ENCODE measurements around the gene RCN1.
"Not testable (repeated sequence)": the region's sequence is repeated elsewhere in the genome, so short reads cannot be mapped to it uniquely, and the experiment has no call there.

The RCN1 gene

DNA sequence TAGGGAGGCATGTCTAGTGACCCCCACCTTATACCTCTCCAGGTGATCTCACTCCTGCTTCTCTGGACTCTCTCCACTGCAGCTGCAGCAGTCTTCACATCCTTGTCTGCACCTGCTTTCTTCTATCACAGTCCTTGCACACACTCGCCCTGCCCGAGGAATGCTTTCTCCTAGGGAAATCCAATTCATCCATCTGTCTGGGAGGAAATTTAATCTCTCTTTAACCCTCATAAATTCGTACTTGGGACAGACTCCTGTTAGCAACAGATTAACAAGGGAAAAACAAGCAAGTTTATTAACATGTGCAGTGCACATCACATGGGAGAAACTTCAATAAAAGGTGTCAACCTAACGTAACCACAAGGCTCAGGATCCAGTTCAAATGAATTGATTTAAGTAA is 11.3 kb upstream of the RCN1 start:
- no peak for DNase-seq (ENCODE audit: low spot score)

DNA sequence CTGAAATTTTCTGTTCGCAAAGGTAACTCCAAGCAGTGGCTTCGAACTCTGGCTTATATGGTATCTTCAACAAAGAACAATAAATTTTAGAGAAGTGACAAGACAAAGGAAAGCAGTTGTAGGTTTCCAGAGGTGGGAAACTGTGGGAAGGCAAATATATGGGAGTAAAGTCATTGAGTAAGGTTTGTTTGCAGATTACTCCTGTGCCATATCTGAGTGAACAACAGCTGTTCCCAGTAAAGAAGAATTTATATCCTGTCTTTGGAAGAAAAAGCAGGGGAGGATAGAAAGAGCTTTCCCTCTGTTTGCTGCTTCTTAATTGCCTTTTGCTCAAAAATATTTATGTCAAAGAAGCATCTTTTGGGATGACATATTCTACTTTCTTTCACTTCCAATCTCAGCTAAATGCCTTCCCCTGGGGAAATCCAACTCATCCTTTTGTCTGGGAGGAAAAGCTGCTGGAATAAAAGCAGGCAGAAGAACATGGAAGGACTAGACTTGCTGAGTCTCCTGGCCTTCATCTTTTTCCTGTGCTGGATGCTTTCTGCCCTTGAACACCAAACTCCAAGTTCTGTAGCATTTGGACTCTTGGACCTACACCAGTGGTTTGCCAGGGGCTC is 10.4 kb upstream of the RCN1 start:
- DNase-seq (ENCODE audit: low spot score): no peak

DNA sequence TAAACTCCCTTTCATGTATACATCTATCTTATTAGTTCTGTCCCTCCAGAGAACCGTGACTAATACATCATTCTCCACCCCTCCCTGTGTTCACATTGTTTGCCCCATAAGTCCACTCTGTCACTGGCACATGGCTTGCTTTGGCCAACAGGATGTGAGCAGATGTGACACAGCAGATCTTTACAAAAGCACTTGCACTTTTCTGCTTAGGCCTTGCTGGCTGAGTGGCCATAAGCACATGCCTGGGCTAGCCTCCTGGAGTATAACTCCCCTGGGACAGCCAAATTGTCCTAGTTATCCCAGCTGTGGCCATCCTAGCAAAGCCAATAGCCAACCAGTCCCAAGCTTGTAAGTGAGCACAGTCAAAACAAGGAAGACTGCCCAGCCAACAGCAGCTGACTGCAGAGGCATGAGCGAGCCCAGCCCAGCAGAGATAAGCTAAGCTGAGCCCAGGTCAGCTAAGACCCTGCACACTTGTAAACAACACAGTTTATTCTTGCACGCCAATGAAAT is 9.7 kb upstream of the RCN1 start:
- DNase-seq (ENCODE audit: low spot score): no peak

DNA sequence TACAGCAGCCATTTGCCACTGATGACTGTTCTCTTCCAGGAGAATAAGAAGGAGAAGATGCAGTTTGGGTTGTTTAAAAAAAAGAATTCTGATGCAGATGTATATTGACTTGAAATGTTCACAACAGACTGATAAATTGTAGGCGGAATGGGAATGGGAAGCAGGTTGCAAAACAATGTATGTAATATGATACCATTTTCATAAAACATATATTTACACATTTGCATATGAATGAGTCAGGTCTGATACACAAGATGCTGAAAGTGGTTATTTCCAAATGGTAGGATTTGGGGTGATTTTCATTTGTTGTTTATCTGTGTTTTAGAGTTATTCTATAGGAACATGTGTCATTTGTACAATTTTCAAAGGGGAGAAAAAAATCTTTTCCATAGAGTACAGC is 9.0 kb upstream of the RCN1 start:
- DNase-seq (ENCODE audit: low spot score): no peak

DNA sequence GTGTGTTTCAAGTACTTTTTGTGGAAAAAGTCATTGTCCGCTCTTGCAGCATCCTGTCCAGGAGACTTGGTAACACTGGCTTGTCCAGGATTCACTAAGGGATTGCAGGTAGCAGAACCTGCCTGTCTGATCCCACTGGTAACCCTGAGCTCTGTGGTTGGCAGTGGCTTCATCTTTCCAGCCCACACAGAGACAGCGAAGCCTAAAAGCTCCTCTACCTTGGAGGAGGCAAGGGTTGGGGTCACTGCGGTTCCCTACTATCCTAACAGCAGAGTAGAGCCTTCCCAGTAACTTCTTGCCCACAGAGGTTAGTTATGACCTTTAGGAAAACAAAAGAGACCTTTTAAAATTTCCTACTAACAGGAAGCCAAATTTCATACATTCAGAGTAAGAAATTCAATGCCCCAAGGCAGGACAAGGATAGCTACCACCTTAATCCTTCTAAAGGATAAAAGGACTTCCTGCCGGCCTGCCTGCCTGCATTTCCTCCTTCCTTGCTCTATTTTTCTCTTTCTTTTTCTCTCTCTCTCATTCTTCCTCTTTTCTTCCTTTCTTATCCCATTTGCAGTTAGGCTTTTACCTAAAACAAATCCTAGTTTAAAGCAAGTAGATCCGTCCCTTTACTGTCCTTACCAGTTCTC is 8.4 kb upstream of the RCN1 start:
- no peak for DNase-seq (ENCODE audit: low spot score)

DNA sequence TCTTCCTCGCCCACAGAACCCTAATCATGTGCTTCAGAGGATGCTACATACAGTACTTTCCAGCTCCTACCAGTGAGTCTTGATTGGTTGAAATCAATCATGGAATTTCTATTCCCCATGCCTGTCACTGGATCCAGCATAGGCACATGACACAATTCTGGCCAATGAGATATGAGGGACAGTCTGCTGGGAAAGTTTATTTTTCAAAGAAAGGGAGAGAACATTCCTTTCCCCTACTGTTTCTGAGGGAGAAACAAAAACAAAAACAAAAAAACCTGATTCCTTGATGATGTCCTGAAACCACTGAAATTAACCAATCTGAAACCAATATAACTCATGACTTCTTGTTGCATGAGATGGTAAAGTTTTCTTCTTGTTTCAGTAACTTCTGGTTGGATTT is 3.3 kb upstream of the RCN1 start:
- no peak for DNase-seq (ENCODE audit: low spot score)

DNA sequence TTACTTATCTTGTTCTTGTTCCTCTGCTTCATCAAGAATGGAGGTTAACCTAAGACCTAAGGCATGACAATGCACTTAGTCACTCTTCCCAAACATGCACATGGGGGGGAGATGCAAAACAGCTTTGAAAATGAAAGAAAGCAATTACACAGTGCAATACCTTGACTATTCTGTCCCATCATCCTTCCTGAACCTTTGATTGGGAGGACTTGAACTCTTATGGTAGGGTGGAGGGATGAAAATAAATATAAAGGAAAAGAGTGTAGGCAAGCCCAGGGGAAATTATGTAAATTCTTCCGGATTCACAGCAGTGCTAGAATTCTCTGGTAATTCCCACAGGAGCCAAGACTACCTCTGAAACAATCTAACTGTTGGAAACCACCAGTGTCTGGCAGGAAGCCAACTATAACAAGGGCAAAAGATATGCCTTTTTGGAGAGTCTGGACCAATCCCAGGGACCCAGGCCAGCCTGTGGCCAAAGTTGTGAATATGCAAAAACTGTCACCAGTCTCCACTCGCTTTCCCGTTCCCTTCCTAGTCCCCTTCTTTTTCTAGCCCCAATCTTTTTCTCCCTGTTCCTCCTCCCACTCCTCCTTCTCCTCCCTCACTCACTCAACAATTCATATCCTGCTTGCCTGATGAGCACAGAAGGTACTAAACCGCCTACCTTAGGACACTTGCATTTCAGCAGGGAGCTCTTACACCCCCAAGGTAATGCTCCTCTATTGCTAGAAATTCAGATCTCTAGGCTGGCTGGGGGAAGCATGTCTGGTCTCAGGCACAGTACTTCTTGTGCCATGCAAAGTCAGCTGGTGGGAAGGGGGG is 2.5 kb upstream of the RCN1 start:
- peak; percentile 48 for DNase-seq (ENCODE audit: low spot score)

DNA sequence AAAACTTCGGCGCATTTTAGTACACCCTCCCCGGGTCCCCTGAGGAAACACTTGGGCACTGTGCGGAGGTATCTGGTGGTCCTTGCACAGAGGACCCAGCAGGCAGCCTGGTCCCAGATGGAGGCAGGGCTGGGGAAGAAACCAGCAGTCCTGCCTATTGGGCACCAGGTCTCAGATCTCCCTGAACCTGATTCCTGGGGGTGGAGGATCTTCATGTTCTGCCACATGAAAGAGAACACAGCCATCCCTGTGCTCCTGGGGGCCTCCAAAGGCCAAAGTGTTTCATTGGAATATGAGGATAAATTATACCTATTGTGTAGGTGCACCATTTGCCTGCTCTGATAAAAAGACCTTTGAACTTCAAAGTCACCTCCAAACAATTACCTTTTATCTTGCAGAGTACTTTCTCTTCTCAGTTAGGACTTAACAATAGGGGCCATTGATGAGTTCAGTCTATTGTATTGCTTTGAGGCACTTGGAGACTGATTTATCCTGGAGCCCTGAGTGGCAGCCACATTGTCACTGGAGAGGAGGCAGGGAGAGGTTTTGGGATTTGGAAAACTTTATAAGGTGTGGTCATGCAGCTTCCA is 1.8 kb downstream of the RCN1 start:
- DNase-seq (ENCODE audit: low spot score): no peak

DNA sequence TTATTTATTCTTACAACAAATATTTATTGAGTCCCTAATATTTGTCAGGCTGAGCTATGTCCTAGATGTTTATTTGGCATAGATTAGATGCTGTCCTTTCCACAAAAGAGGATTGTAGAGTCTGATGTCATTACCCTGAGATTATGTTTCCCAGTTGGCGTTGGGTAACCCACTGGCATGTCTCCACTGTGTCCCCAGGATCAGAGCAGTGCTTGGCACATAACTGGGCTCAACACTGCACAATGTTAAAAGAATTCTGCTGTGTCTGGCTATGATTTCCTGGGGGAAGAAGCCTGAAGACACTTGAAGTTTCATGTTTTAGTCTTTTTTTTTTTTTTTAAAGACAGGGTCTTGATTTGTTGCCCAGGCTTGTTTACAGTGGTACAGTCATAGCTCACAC is 4.0 kb downstream of the RCN1 start:
- DNase-seq (ENCODE audit: low spot score): peak; percentile 49

DNA sequence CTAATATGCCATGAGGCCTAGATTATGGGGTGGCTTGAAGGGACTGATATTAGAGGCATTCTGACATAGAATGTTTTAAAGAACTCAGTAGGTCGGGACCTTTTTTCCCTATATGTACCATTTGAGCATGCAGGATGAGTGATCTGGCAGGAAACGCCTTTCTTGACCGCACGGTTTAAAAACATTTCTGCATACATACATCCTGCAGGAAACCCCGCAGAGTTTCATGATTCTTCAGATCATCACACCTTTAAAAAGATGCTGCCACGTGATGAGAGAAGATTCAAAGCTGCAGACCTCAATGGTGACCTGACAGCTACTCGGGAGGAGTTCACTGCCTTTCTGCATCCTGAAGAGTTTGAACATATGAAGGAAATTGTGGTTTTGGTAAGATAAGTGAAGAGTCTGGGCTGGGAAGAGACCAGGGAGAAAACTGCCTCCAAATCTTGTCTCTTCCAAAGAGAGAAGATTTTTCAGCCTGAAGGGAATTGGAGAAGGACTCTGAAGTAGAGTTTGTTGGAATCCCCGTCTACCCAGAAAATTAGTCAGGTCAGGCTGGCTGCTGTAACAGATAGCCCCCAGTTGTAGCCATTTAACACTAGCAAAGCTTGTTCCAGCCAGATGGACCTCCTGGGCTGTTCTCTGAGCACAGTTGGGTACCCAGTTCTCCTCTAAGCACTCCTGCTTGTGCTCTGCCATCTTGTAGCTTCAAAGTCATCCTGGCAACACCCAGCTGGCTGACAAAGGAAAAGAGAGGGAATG is 7.4 kb downstream of the RCN1 start:
- DNase-seq (ENCODE audit: low spot score): no peak

DNA sequence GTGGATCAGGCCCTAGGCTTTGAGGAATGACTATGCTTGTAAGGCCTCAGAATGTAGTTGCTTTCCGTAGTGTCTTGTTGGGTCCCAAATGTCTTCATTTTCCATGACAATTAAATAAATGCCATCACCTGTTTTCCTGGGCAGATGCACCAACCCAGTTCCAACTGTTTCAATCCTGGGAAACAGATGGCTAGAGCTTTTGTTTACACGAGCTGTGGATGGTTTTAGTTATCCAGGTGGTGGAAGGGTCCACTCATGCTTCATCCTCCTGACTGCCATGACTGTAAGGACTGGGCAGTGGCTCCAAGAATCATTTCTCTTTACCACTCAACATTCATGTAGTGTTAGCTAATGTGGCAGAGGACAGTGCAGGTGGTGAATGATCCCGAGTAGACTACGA is 8.6 kb downstream of the RCN1 start:
- DNase-seq (ENCODE audit: low spot score): peak; percentile 93

DNA sequence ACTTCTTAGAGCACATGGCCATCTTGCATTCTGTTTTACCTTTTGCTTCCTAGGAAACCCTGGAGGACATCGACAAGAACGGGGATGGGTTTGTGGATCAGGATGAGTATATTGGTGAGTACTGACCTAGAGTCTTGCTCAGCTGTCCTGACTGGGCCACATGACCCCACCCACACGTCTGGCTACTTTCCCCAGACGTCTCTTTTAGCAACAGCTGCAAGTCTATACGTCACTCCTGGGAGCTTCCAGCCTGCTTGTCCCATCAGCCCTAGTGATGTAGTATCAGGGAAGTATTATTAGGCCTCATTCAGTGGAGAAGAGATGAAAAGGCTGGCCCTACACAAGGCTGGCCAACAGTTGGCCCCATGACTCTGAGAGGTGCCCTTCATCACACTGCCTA is 9.6 kb downstream of the RCN1 start:
- no peak for DNase-seq (ENCODE audit: low spot score)

DNA sequence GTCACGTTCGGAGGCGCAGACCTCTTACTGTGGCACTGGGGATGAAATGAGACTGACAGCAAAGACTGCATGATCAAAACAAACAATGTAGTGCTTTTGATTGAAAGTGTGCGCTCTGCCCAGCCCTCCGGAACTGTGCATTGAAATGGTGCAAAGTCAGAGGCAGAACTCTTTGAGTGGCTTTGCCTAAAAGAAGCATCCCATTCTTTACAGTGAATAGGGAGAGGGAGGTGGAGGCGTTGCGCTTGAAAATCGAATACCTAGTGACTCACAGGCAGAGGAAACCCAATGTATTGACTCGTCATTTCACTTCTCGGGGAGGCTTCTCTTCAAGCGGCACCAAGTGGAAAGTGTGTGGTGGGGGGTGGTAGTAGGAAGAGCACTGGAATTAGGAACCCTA is 10.9 kb downstream of the RCN1 start:
- DNase-seq (ENCODE audit: low spot score): no peak

DNA sequence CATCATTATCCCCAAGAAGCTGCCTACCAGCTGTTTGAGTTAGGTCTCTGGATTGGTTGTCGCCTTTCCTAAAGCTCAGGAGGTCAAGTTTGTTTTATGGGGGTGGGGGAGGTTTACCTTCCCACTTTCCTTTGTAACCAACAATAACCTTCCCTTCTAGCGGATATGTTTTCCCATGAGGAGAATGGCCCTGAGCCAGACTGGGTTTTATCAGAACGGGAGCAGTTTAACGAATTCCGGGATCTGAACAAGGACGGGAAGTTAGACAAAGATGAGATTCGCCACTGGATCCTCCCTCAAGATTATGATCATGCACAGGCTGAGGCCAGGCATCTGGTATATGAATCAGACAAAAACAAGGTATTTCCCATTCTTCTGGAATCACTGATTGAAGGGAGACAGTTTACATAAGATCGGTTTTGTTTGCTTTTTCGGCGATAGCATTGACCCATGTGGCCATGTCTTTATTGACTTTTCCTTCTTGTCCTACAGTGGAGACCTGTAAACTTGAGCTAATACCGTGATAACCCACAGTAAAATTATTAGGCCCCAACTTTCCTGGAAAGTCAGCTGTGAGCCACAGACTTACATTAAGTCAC is 12.3 kb downstream of the RCN1 start:
- DNase-seq (ENCODE audit: low spot score): not testable (repeated sequence)

DNA sequence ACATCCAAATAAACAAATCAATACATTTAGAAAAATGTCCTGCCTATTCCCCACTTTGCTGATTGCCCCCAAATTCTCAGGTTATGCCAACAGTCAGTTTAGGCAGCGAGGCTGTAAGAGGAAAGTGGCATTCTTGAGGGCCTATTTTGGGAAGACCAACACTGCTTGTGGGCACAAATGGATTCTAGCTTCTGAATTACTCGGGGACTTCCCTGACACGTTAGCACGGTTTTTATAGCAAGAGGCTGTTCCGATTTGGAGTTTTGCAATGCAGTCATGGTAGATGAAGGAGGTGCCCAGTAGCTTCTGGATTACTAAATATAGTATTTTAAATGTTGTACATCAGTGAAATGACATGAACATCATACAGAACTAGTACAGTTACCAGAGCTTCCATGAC is 13.1 kb downstream of the RCN1 start:
- DNase-seq (ENCODE audit: low spot score): no peak

DNA sequence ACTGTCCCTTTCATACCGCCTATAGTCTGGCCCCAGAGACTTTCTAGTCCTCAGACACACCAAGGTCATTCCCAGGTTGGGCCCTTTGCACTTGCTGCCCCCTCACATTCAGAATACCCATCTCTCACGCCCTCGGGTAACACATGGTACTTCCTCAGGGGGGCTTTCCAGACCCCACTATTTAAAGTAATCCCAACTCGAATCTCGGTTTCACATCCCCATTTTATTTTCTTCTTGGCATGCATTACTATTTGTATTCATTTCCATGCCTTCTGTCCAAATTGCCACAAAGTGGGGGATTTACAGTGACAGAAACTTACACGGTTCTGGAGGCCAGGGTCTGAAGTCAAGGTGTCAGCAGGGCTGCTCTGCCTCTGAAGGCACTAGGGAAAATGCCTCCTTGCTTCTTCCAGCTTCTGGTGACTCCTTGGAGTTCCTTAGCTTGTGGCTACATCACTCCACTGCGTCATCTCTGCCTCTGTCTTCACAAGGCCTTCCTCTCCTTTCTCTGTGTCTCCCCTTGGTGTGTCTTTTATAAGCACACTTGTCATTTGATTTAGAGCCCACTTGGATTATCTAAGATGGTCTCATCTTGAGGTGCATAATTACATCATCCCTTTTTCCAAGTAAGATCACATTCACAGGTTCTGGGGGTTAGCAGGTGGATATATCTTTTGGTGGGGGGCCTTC is 15.1 kb downstream of the RCN1 start:
- no peak for DNase-seq (ENCODE audit: low spot score)

DNA sequence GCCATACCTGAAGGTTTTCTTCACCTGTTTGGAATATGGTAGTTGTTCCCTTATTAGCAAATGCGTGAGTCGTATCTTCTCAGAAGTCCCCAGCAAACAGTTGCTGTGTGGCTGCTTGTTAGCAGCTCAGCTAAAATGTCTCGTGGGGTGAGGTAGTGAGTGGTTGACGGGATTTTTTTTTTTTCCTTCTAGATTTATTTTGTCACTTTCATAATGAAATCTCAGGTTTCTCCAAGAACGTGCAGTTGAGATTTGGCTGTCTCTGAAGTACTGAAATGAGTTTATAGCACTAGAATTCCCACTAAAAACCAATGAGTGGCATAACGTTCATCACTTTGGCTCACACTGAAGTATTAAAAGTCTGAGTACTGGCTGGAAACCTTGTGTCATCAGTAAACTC is 16.8 kb downstream of the RCN1 start:
- DNase-seq (ENCODE audit: low spot score): no peak

DNA sequence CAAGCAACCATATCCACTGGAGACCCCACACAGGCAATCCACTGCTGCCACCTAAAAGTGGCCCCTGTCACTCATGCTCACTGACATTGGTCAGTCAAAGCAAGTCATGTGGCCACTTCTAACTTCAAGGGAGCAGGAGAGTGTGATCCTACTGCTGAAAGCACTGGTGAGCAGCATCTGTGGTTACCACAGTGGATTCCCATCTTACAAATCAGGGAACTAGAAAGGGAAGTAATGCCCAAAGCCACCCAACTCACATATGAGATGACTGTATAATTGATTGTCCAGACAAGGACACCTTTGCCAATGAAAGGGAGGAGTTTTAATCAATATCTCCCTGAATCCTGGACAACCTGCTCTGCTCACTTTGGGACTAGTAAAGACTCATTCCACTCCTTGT is 17.7 kb downstream of the RCN1 start:
- DNase-seq (ENCODE audit: low spot score): no peak

DNA sequence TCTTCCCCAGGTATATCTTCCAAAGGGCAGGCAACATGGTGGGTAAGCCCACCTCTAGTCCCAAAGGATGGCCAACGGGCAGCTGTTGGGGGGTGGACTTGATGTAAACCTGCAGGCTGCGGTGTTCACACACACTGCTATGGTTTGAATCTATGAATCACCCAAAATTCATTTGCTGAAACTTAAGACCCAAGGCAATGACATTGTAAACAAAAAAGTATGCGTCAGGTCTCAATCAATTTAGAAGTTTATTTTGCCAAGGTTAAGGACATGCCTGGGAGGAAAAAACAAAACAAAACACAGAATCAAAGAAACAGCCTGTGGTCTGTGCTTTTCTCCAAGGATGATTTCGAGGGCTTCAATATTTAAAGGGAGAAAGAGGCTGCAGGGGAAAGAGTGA is 18.3 kb downstream of the RCN1 start:
- DNase-seq (ENCODE audit: low spot score): no peak

DNA sequence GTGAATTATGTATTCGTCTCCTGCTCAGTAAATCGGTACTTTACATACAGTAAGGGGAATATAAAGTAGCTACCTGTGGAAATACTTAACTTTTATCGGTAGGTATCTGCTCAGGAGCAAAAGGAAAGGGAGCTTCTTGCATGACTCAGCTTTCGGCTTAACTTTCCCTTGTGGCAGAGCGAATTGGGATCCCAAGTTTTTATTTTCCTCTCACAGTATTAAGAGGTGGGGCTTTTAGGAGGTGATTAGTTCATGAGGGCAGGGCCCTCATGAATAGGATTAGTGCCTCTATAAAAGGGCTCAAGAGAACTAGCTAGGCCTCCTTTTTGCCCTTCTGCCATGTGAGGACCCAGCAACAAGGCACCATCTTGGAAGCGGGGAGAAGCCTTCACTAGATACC is 18.7 kb downstream of the RCN1 start:
- no peak for DNase-seq (ENCODE audit: low spot score)

DNA sequence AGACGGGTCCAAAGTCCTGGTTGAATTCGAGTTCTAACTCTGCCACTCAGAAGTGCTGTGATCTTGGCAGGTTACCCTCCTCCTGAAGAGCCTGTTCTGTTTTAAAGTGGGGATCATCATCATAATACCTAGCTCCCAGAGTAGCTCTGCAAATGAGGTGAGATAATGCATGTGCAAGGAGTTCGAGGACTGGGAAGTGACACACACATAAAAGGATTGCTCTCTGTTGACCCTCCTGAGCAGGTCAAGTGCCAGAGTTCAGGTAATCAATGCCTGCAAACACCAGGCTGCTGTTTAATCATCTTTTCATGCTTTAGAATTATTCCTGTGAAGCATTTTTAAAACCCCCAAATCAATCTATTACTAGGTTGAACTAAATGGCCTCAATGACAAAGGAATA is 19.9 kb downstream of the RCN1 start:
- DNase-seq (ENCODE audit: low spot score): no peak
